GM21360 (cell line): ENCODE results near the gene EGFL8.

ENCODE experiments used
- ATAC-seq: cut with Tn5 transposase; IDR thresholded peaks from one replicate; pipeline ENCODE4 v1.9.1; 2021; ENCODE audit warnings: mild to moderate bottlenecking, moderate library complexity; ENCODE audit not compliant: unreplicated experiment

EGFL8 gene

DNA sequence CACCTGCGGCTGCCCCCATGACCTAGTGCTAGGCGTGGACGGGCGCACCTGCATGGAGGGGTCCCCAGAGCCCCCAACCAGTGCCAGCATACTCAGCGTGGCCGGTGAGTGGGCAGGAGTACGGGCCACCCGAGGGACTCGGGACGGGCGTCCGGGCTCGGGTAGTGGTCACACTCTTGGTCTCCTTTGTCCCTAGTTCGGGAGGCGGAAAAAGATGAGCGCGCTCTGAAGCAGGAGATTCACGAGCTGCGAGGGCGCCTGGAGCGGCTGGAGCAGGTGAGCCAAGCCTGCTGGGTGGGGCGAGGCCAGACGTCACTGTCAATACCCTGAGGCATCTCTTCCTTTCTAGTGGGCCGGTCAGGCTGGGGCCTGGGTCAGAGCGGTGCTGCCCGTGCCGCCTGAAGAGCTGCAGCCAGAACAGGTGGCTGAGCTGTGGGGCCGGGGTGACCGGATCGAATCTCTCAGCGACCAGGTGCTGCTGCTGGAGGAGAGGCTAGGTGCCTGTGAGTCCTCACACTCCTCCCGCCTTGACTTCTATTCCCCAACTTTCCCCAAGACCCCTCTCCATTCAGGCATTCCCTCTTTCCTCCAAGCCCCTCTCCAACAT lies 2.9 kb downstream of the EGFL8 start:
- no peak for ATAC-seq

GRCh38 chr6:32167761-32168262 lies 3.4 kb downstream of the EGFL8 start:
- no peak for ATAC-seq

DNA sequence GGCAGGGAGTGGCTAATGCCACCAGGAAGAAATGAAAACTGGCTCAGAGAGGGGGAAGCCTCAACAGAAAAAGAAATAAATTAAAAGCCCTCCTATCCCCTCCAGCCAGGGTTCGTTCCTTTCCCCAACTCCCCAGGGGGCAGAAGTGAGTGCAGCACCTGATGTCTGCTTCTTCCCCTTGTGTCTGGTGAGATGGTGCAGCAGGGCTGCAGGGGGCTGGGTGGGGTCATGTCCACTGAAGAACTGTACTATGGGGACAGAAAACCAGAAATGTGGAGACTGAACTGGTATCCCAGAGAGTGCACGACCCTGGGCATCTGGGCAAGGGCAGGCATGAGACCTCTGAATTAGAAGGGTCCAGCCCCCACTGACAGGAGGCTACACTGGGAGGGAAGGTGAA lies 4.0 kb downstream of the EGFL8 start:
- ATAC-seq, result no peak

- ATAC-seq, result no peak
Measured at GRCh38 chr6:32168807-32169591, 4.6 kb downstream of the EGFL8 start.

DNA sequence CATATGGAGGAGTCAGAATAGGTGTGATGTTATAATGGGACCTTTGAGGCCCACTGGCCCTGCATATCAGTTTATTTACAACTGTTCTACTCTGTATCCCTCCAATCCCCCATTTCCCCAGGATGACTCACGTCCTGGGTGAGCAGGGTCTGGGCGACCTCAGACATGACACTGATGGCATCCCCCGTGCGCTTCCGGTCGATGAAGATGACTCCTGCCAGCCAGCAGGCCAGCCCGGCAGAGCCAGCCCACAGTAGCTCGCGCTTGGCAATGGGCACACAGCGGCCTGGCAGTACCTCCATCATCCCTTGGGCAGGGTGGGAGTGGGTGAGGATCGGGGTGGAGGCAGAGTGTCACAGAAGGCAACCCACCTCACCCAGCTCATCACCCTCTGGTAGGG lies 5.9 kb downstream of the EGFL8 start:
- no peak for ATAC-seq

DNA sequence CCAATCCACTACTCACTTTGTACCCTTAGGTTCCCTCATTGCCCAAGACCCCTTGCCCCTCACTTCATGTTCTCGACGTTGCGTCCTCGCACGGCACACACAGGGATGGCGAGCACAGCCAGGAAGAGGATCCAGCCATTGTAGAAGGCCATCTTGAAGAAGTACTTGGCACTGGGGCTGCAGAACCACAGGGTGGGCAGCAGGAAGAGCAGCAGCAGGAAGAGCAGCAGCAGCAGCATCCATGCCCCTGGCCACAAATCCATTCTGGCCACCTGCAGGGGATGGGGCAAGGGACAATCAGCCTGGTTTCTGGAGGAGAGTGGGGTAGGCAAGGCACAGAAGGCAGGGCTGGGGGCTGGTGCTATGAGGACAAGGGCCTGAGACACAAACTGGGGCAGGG lies 6.8 kb downstream of the EGFL8 start:
- ATAC-seq, result no peak

DNA sequence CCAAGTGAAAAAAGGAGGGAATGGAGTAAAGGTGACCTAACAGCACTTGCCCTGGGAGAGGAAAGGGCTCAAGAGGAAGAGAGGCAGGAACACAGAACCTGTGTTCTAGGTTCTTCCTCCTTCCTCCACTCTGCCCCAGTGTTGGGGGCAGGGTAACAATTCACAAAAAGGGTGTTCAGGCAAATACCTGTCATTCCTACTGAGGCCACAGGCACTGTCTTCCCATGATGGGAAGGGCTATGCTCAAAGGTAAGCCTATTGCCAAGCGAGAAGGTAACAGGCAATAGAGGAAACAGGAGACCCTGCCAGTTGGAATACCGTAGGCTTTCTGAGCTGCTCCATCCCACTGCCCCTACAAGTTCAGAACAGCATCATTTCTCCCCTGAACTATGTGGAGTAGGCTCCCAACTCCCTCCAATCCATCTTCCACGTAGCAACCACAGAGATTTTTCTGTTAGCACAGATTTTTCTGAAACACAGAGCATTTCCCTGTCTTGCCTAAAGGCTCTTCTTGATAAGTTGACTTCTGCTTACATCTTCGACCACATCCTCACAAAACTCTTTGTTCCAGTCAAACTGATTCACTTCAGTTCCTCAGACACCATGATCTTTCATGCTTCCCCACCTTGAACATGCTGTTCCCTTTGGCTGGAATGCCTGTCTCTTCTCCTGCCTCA lies 8.8 kb downstream of the EGFL8 start:
- ATAC-seq, result no peak

GRCh38 chr6:32174416-32174815 lies 10.0 kb downstream of the EGFL8 start:
- no peak for ATAC-seq

DNA sequence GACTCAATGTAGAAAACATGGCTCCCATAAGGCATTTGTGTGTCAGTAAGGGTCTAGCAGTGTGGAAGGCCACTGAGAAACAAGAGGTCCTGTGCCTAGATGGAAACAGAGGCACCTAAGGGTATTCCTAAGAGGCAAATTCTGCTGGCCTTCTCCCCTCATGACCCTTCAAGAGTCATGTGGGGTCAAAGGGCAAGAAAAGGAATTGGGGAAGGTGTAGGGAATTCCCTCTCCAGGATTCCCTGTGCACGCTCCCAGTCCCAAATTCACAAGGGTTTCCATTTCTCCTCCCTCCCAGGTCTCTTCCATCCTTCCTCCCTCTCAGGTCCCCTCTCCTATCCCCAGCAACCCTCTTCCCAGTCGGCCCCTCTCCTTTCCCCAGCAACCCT lies 10.9 kb downstream of the EGFL8 start:
- no peak for ATAC-seq

DNA sequence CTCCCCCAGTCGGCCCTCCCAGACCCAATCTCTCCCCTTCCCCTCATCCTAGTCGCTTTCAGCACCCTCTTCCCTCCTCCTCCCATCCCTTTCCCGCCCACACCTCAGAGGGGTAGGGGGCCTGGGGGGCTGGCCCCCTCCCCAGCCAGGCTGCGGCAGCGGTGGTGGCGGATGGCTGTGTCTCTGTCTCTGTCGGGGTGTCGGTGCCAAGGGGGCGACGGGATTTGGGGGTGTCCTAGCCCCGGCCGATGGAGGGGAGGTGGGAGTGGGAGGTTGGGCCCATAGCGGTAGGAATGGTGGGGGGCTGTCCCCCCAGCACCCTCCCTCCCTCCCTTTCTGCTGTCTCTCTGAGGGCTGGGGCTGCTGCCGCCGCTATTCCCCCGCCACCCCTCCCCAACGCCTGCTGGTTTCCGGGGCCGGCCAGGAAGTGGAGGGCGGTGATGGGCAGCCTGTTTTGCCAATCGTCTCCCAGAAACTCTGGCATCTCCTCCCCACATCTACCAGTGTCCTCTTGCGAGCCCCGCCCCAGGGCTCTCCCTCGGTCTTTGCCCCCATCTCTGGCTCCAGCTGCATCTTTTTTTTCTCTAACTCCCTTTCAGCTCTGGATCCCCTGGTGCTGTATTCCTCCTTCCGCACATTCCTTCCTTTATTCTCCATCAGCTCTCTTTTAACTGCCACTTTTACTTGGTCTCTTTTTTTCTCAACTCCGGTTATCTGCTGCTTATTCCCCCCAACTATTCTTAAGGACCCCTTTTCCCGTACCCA lies 11.5 kb downstream of the EGFL8 start, which contains the start of gene AGPAT1:
Gene AGPAT1 (minus strand): TSS at position 374 of the 765 bp plus-strand sequence. CDS start 4,588 bp downstream, outside the sequence.
- ATAC-seq, result peak; percentile 35

GRCh38 chr6:32176476-32177182 lies 12.2 kb downstream of the EGFL8 start:
- ATAC-seq, result no peak

DNA sequence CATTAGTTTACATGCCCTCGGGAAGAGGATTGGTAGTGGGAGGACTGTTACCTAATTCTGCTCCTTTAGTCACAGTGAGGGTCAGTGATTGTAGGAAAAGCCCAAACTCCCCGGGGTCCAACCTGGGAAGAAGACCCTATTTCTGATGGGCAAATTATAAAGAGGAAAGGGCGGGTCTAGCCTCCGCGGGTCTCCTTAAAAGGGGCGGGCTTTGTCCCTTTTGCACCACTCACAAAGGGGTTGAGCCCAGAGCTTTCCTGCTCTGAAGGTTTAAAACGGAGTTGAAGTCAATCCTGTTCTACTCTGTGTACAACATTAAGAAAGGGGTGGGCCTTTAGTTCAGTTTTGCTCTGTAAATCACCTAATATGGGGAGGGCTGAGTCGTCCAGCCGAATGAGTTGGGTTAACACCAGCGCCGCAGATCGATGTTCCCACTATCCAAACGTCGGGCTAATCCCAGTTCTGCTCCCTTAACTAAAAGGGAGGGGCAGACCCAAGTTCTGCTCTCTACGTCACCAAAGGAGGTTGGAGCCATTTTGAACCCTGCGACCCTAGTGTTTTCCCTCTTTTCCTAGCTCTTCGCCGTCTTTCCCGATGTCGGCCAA lies 12.9 kb downstream of the EGFL8 start:
- ATAC-seq, result no peak

GRCh38 chr6:32177788-32178546 lies 13.6 kb downstream of the EGFL8 start, which contains the start of gene RNF5:
Gene RNF5 (plus strand): TSS chr6:32178405. CDS start chr6:32178512, 107 bp downstream.
- ATAC-seq, result peak; percentile 73

- no peak for ATAC-seq
Measured at GRCh38 chr6:32178547-32179440, 14.4 kb downstream of the EGFL8 start.

GRCh38 chr6:32179766-32180405 lies 15.5 kb downstream of the EGFL8 start:
- no peak for ATAC-seq

DNA sequence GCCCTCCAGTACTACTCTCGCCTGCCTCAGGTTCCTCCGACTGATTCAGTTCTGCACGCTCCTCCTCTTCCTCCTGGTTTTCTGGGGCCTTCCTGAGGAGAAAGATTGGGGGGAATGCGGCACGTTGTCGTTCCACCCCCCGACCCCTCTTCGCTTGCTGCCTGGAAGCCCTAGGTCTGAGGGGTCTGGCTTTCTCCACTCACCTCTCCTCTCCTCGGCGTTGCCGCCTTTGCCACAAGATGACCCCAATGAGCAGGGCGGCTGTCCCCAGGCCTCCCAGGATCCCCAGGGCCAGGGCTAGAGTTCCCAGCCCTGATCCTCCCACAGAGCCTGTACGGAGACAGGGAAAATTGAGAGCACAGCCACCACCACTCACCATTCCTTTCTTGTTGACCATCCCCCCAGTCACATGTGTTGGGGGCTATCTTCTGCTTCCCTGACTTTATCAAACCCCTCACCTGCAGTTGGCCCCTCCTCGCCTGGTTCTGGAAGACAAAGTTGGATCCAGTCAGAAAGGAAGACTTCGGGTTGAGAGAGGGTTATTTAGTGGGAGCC lies 16.8 kb downstream of the EGFL8 start:
- no peak for ATAC-seq

GRCh38 chr6:32181915-32182529 lies 17.6 kb downstream of the EGFL8 start:
- ATAC-seq, result no peak
